Nephron progenitor cell (in vitro differentiated cells): Measurements from ENCODE around the gene PARP8.
"Not testable (repeated sequence)": the region's sequence is repeated elsewhere in the genome, so short reads cannot be mapped to it uniquely, and the experiment has no call there.

Source experiments
- DNase-seq: peaks from one replicate; pipeline ENCODE4 v3.0.0; 2021
- H3K27ac Mint-ChIP-seq: 2 replicates; pipeline ENCODE4 v1.8.0; 2021; ENCODE audit warnings: mild to moderate bottlenecking, moderate library complexity, mixed read lengths
- H3K27me3 Mint-ChIP-seq: 2 replicates; pipeline ENCODE4 v1.8.0; 2021; ENCODE audit warnings: mild to moderate bottlenecking, low read depth, mixed read lengths; ENCODE audit not compliant: poor library complexity
- H3K36me3 Mint-ChIP-seq: 2 replicates; pipeline ENCODE4 v1.8.0; 2021; ENCODE audit warnings: low read depth, mixed read lengths
- H3K4me1 Mint-ChIP-seq: 2 replicates; pipeline ENCODE4 v1.8.0; 2021; ENCODE audit warnings: mixed read lengths
- H3K4me3 Mint-ChIP-seq: 2 replicates; pipeline ENCODE4 v1.8.0; 2021; ENCODE audit warnings: mild to moderate bottlenecking, moderate library complexity, mixed read lengths
- H3K9me3 Mint-ChIP-seq: 2 replicates; pipeline ENCODE4 v1.8.0; 2021; ENCODE audit warnings: mild to moderate bottlenecking, moderate library complexity, mixed read lengths
- TF ChIP-seq, protein P1 (sequence below): fragments of 200-600 bp; sonication (generic); IDR thresholded peaks from 2 replicates; pipeline ENCODE4 v1.5.0; 2021; ENCODE audit warnings: antibody characterized with exemption

PARP8 gene

DNA sequence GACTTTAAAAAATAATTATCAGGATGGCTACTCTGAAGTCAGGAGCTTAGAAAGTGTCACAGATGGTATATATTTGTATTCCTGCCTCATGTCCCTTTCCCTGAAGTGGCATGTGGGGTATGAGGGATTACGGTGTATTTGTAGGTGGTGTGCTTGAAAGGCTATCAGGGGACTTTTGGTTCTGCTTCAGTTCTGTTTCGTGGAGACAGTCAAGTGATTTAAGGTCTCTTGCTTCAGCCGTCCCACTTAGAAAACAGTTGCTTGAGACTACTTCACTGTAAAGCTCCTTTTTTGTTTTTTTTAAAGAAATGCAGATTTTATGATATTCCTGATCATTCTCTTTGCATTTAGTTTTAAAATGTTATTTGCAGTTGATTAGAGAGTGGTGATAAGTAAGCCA, 18.3 kb downstream of the PARP8 start:
- Mint-ChIP-seq H3K4me1 (peaks cover 3% of the 10 kb centered on the region), H3K27me3 (no peaks in the 10 kb centered on the region), H3K9me3 (peaks cover 36% of the 10 kb centered on the region), H3K27ac (no peak overlapping the region), H3K4me3 (no peak overlapping the region), H3K36me3 (peaks cover 54% of the 10 kb centered on the region)
- TF ChIP-seq, protein P1, sequence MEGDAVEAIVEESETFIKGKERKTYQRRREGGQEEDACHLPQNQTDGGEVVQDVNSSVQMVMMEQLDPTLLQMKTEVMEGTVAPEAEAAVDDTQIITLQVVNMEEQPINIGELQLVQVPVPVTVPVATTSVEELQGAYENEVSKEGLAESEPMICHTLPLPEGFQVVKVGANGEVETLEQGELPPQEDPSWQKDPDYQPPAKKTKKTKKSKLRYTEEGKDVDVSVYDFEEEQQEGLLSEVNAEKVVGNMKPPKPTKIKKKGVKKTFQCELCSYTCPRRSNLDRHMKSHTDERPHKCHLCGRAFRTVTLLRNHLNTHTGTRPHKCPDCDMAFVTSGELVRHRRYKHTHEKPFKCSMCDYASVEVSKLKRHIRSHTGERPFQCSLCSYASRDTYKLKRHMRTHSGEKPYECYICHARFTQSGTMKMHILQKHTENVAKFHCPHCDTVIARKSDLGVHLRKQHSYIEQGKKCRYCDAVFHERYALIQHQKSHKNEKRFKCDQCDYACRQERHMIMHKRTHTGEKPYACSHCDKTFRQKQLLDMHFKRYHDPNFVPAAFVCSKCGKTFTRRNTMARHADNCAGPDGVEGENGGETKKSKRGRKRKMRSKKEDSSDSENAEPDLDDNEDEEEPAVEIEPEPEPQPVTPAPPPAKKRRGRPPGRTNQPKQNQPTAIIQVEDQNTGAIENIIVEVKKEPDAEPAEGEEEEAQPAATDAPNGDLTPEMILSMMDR: no peak
- no peak for DNase-seq

DNA sequence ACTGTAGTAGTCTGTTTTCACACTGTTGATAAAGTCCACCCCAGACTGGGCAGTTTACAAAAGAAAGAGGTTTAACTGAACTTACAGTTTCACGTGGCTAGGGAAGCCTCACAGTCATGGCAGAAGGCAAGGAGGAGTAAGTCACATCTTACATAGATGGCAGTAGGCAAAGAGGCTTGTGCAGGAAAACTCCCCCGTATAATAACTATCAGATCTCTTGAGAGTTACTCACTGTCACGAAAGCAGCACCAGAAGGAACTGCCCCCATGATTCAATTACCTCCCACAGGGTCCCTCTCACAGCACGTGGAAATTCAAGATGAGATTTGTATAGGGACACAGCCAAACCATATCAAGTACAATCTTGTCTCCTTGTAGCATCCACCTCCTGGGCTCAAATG, 21.1 kb downstream of the PARP8 start:
- peaks cover 36% of the 10 kb centered on the region for H3K9me3 Mint-ChIP-seq
- H3K4me3 Mint-ChIP-seq: no peak overlapping the region
- H3K4me1 Mint-ChIP-seq: no peaks in the 10 kb centered on the region

DNA sequence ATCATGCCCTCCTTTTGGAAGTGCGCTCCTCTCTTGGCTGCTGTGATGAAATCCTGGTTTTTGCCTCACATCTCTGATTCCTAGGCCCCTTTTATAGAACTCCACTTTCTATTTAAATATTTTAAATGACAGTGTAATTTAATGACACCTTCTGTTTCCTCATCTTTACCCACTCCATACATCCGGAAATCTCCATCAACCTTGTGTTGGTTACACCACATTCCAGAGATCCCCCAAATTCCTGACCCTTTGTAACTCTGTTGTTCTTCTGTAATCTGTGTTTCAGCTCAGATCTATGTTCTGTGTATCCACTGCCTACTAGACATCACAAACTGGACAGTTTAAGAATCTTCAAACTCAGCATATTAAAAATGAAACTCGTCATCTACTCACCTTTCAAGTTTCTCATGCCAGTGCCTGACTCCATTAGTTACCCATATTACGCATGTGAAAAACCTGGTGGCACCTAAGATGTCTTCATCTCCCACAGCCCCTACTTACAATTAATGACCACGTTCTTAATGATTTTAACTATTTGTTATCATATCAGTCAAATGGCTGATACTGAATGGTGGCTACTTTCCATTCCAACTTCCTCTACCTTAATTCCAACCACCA, 25.1 kb downstream of the PARP8 start:
- TF ChIP-seq, protein P1: no peak
- no peaks in the 10 kb centered on the region for H3K27me3 Mint-ChIP-seq
- H3K4me3 Mint-ChIP-seq: no peak overlapping the region
- H3K4me1 Mint-ChIP-seq: peaks cover 3% of the 10 kb centered on the region
- peaks cover 24% of the 10 kb centered on the region for H3K36me3 Mint-ChIP-seq
- peaks cover 17% of the 10 kb centered on the region for H3K9me3 Mint-ChIP-seq
- DNase-seq: no peak
- H3K27ac Mint-ChIP-seq: no peak overlapping the region

More for the DNA sequence above, 21.1 kb downstream of the PARP8 start:
- TF ChIP-seq, protein P1: no peak
- H3K27ac Mint-ChIP-seq: no peak overlapping the region
- H3K27me3 Mint-ChIP-seq: no peaks in the 10 kb centered on the region
- no peak for DNase-seq
- peaks cover 53% of the 10 kb centered on the region for H3K36me3 Mint-ChIP-seq

DNA sequence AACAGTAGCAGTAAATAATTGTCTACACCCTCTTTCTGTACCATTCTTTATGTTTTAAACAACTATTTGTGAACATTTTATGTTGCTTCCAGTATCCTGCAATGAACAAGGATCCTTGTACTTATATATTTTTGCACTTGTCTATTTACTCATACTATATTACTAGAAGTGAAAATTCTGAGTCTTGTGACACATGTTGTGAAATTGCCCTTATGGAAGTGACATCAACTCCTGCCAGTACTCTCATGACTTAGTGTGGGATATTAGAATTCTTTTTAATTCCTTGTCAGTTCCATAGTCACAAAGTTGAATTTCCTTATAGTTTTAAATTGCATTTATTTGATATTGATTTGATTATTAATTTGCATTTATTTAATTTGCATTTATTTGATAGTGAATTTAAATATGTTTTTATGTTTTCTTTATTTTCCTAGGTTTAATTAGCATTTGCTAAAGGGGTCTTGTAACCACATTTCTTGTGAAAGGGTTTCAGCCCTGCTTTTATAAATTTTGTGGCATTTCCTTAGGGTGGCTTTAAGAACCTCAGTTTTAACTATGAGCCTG, 27.7 kb downstream of the PARP8 start:
- H3K27me3 Mint-ChIP-seq: no peaks in the 10 kb centered on the region
- H3K9me3 Mint-ChIP-seq: no peaks in the 10 kb centered on the region
- no peak for DNase-seq
- no peak overlapping the region for H3K27ac Mint-ChIP-seq
- H3K4me3 Mint-ChIP-seq: no peak overlapping the region
- H3K36me3 Mint-ChIP-seq: peaks cover 11% of the 10 kb centered on the region
- peaks cover 5% of the 10 kb centered on the region for H3K4me1 Mint-ChIP-seq
- TF ChIP-seq, protein P1: no peak

DNA sequence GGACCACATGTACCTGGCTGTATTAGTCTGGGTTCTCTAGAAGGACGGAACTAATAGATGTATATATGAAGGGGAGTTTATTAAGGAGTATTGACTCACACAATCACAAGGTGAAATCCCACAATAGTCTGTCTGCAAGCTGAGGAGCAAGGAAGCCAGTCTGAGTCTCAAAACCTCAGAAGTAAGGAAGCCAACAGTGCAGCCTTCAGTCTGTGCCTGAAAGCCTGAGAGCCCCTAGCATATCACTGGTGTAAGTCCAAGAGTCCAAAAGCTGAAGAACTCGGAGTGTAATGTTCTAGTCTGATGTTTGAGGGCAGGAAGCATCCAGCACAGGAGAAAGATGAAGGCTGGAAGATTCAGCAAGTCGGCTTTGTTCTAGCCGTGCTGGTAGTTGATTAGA, 28.2 kb downstream of the PARP8 start:
- not testable (repeated sequence) for DNase-seq, H3K4me1 Mint-ChIP-seq, H3K36me3 Mint-ChIP-seq, H3K9me3 Mint-ChIP-seq, H3K4me3 Mint-ChIP-seq, H3K27me3 Mint-ChIP-seq
- H3K27ac Mint-ChIP-seq: peak overlapping the region; percentile 91

DNA sequence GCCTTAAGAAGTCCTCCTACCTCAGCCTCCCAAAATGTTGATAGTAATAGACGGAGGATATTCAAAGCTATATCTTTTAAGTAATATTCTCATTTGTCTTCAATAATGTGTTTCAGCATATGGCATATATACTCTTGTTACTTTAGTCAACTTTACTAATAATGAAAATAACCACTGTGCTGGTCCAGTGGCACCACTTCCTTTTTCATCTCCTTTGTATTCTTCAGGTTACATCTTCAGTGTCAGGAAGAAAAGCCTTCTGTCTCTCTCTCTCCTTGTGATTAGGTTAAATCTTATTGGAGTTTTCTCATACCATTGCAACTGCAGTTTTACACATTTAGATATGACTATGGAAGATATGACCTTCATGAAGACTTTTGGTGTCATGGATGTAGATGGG, 31.3 kb downstream of the PARP8 start:
- TF ChIP-seq, protein P1: no peak
- no peak overlapping the region for H3K27ac Mint-ChIP-seq
- H3K4me1 Mint-ChIP-seq: peaks cover 5% of the 10 kb centered on the region
- peaks cover 9% of the 10 kb centered on the region for H3K36me3 Mint-ChIP-seq
- H3K27me3 Mint-ChIP-seq: no peaks in the 10 kb centered on the region
- no peaks in the 10 kb centered on the region for H3K9me3 Mint-ChIP-seq
- no peak overlapping the region for H3K4me3 Mint-ChIP-seq
- no peak for DNase-seq
